Panc1 (cell line): ENCODE data around the gene CRIP3.

Experiments
- TCF7L2 ChIP-seq: IDR thresholded peaks from 2 replicates; pipeline ENCODE4 v1.6.1; 2011; ENCODE audit warnings: mild to moderate bottlenecking, low read depth, low read length, inconsistent platforms
- TF ChIP-seq, protein P1 (sequence below), 2 experiments: IDR thresholded peaks; 2 replicates each; pipeline ENCODE4 v1.6.1; 2011 to 2012; ENCODE audit warnings: low read depth in 2 of 2, control low read depth in 1 of 2, low read length in 1 of 2, mild to moderate bottlenecking in 1 of 2, moderate library complexity in 1 of 2; ENCODE audit not compliant: insufficient read depth in 1 of 2
- TF ChIP-seq, protein P2 (sequence below): fragments of 450-650 bp; IDR thresholded peaks from 2 replicates; pipeline ENCODE4 v1.5.1; 2017; ENCODE audit warnings: mild to moderate bottlenecking

DNA sequence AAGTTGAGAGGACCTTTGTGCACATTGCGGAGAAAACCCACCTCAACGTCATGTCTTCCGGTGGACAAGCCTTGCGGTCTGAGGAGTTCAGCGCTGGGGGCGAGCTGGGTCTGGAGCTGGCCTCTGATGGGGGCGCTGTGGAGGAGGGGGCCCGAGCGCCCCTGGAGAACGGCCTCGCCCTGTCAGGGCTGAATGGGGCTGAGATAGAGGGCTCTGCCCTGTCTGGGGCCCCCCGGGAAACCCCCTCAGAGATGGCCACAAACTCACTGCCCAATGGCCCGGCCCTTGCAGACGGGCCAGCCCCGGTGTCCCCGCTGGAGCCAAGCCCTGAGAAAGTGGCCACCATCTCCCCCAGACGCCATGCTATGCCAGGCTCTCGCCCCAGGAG lies 25.1 kb downstream of the CRIP3 start:
- TF ChIP-seq, protein P1, sequence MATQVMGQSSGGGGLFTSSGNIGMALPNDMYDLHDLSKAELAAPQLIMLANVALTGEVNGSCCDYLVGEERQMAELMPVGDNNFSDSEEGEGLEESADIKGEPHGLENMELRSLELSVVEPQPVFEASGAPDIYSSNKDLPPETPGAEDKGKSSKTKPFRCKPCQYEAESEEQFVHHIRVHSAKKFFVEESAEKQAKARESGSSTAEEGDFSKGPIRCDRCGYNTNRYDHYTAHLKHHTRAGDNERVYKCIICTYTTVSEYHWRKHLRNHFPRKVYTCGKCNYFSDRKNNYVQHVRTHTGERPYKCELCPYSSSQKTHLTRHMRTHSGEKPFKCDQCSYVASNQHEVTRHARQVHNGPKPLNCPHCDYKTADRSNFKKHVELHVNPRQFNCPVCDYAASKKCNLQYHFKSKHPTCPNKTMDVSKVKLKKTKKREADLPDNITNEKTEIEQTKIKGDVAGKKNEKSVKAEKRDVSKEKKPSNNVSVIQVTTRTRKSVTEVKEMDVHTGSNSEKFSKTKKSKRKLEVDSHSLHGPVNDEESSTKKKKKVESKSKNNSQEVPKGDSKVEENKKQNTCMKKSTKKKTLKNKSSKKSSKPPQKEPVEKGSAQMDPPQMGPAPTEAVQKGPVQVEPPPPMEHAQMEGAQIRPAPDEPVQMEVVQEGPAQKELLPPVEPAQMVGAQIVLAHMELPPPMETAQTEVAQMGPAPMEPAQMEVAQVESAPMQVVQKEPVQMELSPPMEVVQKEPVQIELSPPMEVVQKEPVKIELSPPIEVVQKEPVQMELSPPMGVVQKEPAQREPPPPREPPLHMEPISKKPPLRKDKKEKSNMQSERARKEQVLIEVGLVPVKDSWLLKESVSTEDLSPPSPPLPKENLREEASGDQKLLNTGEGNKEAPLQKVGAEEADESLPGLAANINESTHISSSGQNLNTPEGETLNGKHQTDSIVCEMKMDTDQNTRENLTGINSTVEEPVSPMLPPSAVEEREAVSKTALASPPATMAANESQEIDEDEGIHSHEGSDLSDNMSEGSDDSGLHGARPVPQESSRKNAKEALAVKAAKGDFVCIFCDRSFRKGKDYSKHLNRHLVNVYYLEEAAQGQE (IDR thresholded peaks at IDR 0.05; ENCODE audit: insufficient read depth in 1 of 2, low read depth in 2 of 2, low read length in 1 of 2), result no peak
- TF ChIP-seq, protein P2, sequence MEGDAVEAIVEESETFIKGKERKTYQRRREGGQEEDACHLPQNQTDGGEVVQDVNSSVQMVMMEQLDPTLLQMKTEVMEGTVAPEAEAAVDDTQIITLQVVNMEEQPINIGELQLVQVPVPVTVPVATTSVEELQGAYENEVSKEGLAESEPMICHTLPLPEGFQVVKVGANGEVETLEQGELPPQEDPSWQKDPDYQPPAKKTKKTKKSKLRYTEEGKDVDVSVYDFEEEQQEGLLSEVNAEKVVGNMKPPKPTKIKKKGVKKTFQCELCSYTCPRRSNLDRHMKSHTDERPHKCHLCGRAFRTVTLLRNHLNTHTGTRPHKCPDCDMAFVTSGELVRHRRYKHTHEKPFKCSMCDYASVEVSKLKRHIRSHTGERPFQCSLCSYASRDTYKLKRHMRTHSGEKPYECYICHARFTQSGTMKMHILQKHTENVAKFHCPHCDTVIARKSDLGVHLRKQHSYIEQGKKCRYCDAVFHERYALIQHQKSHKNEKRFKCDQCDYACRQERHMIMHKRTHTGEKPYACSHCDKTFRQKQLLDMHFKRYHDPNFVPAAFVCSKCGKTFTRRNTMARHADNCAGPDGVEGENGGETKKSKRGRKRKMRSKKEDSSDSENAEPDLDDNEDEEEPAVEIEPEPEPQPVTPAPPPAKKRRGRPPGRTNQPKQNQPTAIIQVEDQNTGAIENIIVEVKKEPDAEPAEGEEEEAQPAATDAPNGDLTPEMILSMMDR, result no peak
- no peak for TF ChIP-seq TCF7L2
